Endothelial cell of umbilical vein (primary cell): ENCODE data around the gene PCNX4. TPM values are rescaled to one million over a fixed set of nuclear protein-coding genes. Genes with fewer than 3 reads are reported as not detected.
A peak's percentile ranks its signal among the peaks of the same experiment; 100 is the strongest.

Experiments
- BruUV-seq: library from RNA; stranded (reverse); fragments of 400-500 nt; replicated peaks from 2 replicates; lab custom pipeline; 2021; lab: Mats Ljungman, UMichigan
- CTCF ChIA-PET: fragments of 300-600, 350-600 bp; sonication (Branson Sonifier 250); formaldehyde crosslinking; loops from one replicate; lab custom pipeline; 2021; ENCODE audit warnings: antibody characterized with exemption, inconsistent platforms; lab: Charles Lee
- POLR2A ChIA-PET: fragments of 300-600, 350-600 bp; sonication (Branson Sonifier 250); formaldehyde crosslinking; loops from one replicate; lab custom pipeline; 2021; ENCODE audit warnings: antibody characterized with exemption, inconsistent platforms; lab: Charles Lee
- DNase-seq: peaks from one replicate; pipeline ENCODE4 v3.0.0-alpha.2; 2011; ENCODE audit warnings: low read depth, low spot score
- FAIRE-seq: peaks from 2 replicates; lab custom pipeline; 2011; peaks lifted over from hg19 to GRCh38; lab: Jason Lieb, UNC
- H2AFZ ChIP-seq: 2 replicates; pipeline ENCODE4 v1.6.0; 2012; ENCODE audit warnings: low read depth, low read length, control low read depth, inconsistent platforms
- H3K27ac ChIP-seq: 2 replicates; pipeline ENCODE4 v1.5.1; 2011; ENCODE audit warnings: low read depth, mild to moderate bottlenecking, control low read depth, low read length, moderate library complexity; ENCODE audit not compliant: insufficient read depth
- H3K27me3 ChIP-seq, 2 experiments: 2 replicates each; pipeline versions ENCODE4 v1.6.0 to v1.6.1; 2011; ENCODE audit warnings: low read length in 2 of 2, mixed read lengths in 1 of 2; ENCODE audit not compliant: control insufficient read depth in 2 of 2, insufficient read depth in 2 of 2
- H3K36me3 ChIP-seq, 2 experiments: 2 replicates in 1 of 2; 3 replicates in 1 of 2; pipeline ENCODE4 v1.5.1; 2011; ENCODE audit warnings: low read length in 2 of 2, mild to moderate bottlenecking in 1 of 2, moderate library complexity in 1 of 2; ENCODE audit not compliant: control insufficient read depth in 2 of 2, insufficient read depth in 2 of 2; ENCODE audit errors: extremely low read depth in 1 of 2
- H3K4me1 ChIP-seq: 3 replicates; pipeline ENCODE4 v1.5.1; 2011; ENCODE audit warnings: mild to moderate bottlenecking, low read length; ENCODE audit not compliant: control insufficient read depth, insufficient read depth; ENCODE audit errors: extremely low read depth
- H3K4me2 ChIP-seq: 2 replicates; pipeline ENCODE4 v1.6.1; 2011; ENCODE audit warnings: low read length, control low read depth, mixed read lengths; ENCODE audit not compliant: insufficient read depth
- H3K4me3 ChIP-seq, 3 experiments: fragments of 200-600 bp in 1 of 3; sonication (generic), shearing (Covaris generic) in 1 of 3; replicated peaks in 1 of 3; 2 replicates each; pipeline ENCODE4 v1.5.1; 2011 to 2016; ENCODE audit warnings: control low read depth in 3 of 3, low read length in 3 of 3, mild to moderate bottlenecking in 2 of 3, inconsistent platforms in 1 of 3, low read depth in 1 of 3, moderate library complexity in 1 of 3; ENCODE audit not compliant: insufficient read depth in 1 of 3
- H3K79me2 ChIP-seq: 2 replicates; pipeline ENCODE4 v1.6.0; 2012; ENCODE audit warnings: low read length, inconsistent platforms; ENCODE audit not compliant: control insufficient read depth, insufficient read depth
- H3K9ac ChIP-seq: replicated peaks from 2 replicates; pipeline ENCODE3; 2011; ENCODE audit warnings: low read length, control low read depth; ENCODE audit not compliant: insufficient read depth; ENCODE audit errors: extremely low read depth
- H3K9me1 ChIP-seq: replicated peaks from 3 replicates; pipeline ENCODE4 v1.6.0; 2011; ENCODE audit warnings: mild to moderate bottlenecking, low read length; ENCODE audit not compliant: control insufficient read depth, insufficient read depth; ENCODE audit errors: extremely low read depth
- H3K9me3 ChIP-seq: replicated peaks from 2 replicates; pipeline ENCODE4 v1.5.1; 2012; ENCODE audit warnings: low read length, inconsistent platforms; ENCODE audit not compliant: control insufficient read depth, insufficient read depth
- H4K20me1 ChIP-seq: replicated peaks from 2 replicates; pipeline ENCODE3; 2011; ENCODE audit warnings: mild to moderate bottlenecking, low read length; ENCODE audit not compliant: control insufficient read depth, insufficient read depth; ENCODE audit errors: extremely low read depth
- EZH2 ChIP-seq: IDR thresholded peaks from 2 replicates; pipeline ENCODE4 v1.6.1; 2012; ENCODE audit warnings: borderline replicate concordance, low read depth, mild to moderate bottlenecking, moderate library complexity, low read length, inconsistent platforms; ENCODE audit not compliant: severe bottlenecking
- FOS ChIP-seq: IDR thresholded peaks from 2 replicates; pipeline ENCODE4 v1.6.1; 2011; ENCODE audit warnings: mild to moderate bottlenecking, low read length, moderate library complexity, borderline replicate concordance; ENCODE audit not compliant: insufficient read depth
- GATA2 ChIP-seq: IDR thresholded peaks from 2 replicates; pipeline ENCODE4 v1.7.0; 2011; ENCODE audit warnings: low read depth, mild to moderate bottlenecking, moderate library complexity, mixed read lengths, low read length; ENCODE audit not compliant: insufficient read length, insufficient read depth
- JUN ChIP-seq: IDR thresholded peaks from 2 replicates; pipeline ENCODE4 v1.6.1; 2011; ENCODE audit warnings: borderline replicate concordance, low read depth; ENCODE audit not compliant: insufficient read length, insufficient read depth
- MYC ChIP-seq: IDR thresholded peaks from one replicate; pipeline ENCODE4 v1.6.1; 2011; ENCODE audit warnings: mild to moderate bottlenecking, low read depth, low read length
- POLR2A ChIP-seq: IDR thresholded peaks from 2 replicates; pipeline ENCODE4 v1.6.1; 2012; ENCODE audit warnings: low read depth, mild to moderate bottlenecking, control low read depth, low read length
- POLR2AphosphoS5 ChIP-seq: IDR thresholded peaks from 2 replicates; pipeline ENCODE4 v1.6.1; 2012; ENCODE audit warnings: low read depth, mild to moderate bottlenecking, control low read depth, low read length, moderate library complexity; ENCODE audit not compliant: insufficient read depth
- dilution Hi-C: fragments of 300-500 bp; cut with MboI; formaldehyde crosslinking; loops from one replicate; pipeline ENCODE4 v1.15.0; 2019; ENCODE audit warnings: low sequenced_read_pairs; ENCODE audit not compliant: extremely low pct_ligation_motif_present
- intact Hi-C: fragments of 100-400 bp; cut with micrococcal nuclease; formaldehyde crosslinking; loops from one replicate; pipeline ENCODE4 v1.10.0; 2022
- polyA plus RNA-seq, 4 experiments: library from polyadenylated mRNA; depleted of rRNA in 3 of 4; stranded (reverse) in 3 of 4; unstranded in 1 of 4; fragments of >200 nt; gene quantifications; 2 replicates each; pipeline versions ENCODE4 v1.2.1 to v1.2.3, GENCODE V29; 2011 to 2012; ENCODE audit warnings: missing spikeins in 1 of 4
- total RNA-seq: library from RNA; stranded (reverse); gene quantifications from 2 replicates; pipeline ENCODE4 v1.2.3, GENCODE V29; 2021
- TF ChIP-seq, protein P1 (sequence below): IDR thresholded peaks from 2 replicates; pipeline ENCODE4 v1.6.1; 2011; ENCODE audit not compliant: insufficient read depth, insufficient read length
- TF ChIP-seq, protein P2 (sequence below), 2 donors: IDR thresholded peaks; 1 replicate in 1 of 2; 2 replicates in 1 of 2; pipeline ENCODE4 v1.5.1; 2011; ENCODE audit warnings: low read length in 2 of 2, mild to moderate bottlenecking in 2 of 2, moderate library complexity in 2 of 2, control low read depth in 1 of 2, inconsistent platforms in 1 of 2, low read depth in 1 of 2; ENCODE audit not compliant: insufficient read depth in 1 of 2; ENCODE audit errors: extremely low read depth in 1 of 2

PCNX4 gene
- total and polyA plus RNA-seq, 2 donors (not counting 3 experiments of a cell fraction or from before 2014, with no cell fraction given): 35.5 to 51.6 TPM

DNA sequence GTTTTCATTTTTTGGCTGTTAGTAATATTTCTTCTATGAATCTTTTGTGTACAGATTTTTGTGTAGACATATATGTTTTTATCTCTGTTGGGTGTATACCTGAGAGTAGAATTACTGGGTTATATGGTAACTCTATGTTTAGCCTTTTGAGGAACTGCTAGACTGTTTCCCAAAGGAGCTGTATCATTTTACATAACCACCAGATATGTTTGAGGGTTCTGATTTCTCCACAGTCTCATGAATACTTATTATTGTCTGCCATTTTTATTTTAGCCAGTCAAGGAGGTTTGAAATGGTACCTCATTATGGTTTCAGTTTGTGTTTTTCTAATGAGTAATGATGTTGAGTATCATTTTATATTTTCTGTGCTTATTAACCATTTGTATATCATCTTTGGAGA, 1.9 kb downstream of the PCNX4 start:
- peak overlapping the region; percentile 97 for H3K4me2 ChIP-seq
- no peak overlapping the region for H2AFZ ChIP-seq
- no peaks in the 10 kb centered on the region for H3K9me3 ChIP-seq
- H3K4me3 ChIP-seq: peak overlapping the region; percentile 39 to 86 (median 86)
- BruUV-seq: no TSS peak
- H3K79me2 ChIP-seq: peaks cover 62% of the 10 kb centered on the region
- H3K36me3 ChIP-seq: peaks cover 0 to 5% of the 10 kb centered on the region in 2 experiments
- intact Hi-C loops (loop anchor here (5.0 kb wide), 3 partner anchors 59 to 611 kb away; partner anchors contain the start of genes JKAMP and L3HYPDH), dilution Hi-C loops (no loop called here)
- no peaks in the 10 kb centered on the region for H3K27me3 ChIP-seq
- TF ChIP-seq FOS (no peak), POLR2A (no peak), JUN (no peak)
- H3K9me1 ChIP-seq: no peaks in the 10 kb centered on the region
- DNase-seq (no peak), FAIRE-seq (peak; percentile 12)
- H4K20me1 ChIP-seq: no peaks in the 10 kb centered on the region
- peak overlapping the region; percentile 93 for H3K27ac ChIP-seq
- CTCF ChIA-PET: interaction anchor here (1.5 to 2.1 kb wide), 2 partner anchors 7 to 72 kb away, joined by 5 to 8 read pairs; partner anchors contain the start of gene DHRS7
- peaks cover 25% of the 10 kb centered on the region for H3K4me1 ChIP-seq
- H3K9ac ChIP-seq: peak overlapping the region; percentile 98
- POLR2A ChIA-PET: no interaction called here

DNA sequence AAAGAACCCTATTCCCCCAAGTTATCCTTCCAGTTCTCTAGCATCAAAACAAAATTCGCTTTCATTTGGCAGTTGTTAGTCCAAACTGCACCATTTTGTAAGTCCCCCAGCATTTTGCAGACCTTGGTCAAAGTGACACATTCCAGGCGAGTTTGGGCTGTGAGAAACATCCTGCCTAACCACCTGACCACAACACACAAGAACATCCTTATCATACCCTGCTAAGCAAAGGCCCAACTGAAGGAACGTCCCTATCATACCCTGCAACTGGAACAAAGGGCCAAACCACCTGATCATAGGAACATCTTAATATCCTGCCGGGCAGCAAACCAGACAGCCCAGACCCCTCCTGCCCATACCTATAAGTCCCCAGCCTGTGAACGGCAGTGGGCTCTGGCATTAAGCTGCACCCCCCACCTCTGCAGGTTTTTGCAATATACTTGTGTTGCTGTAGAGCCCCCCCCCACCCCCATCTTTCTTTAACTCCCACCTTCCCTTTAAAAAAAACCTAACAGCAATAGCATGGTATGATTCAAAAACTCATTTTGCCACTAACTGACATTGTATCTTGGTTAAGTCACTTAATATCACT, 2.7 kb downstream of the PCNX4 start:
- ChIA-PET CTCF (no interaction called here), POLR2A (no interaction called here)
- H3K4me2 ChIP-seq: peak overlapping the region; percentile 97
- peak; percentile 16 for DNase-seq
- peak overlapping the region; percentile 93 for H3K27ac ChIP-seq
- peaks cover 25% of the 10 kb centered on the region for H3K4me1 ChIP-seq
- intact Hi-C loops (loop anchor here (5.0 kb wide), 3 partner anchors 58 to 612 kb away; partner anchors contain the start of genes JKAMP and L3HYPDH), dilution Hi-C loops (no loop called here)
- BruUV-seq: no TSS peak
- no peaks in the 10 kb centered on the region for H3K9me1 ChIP-seq
- H4K20me1 ChIP-seq: peaks cover 1% of the 10 kb centered on the region
- H3K27me3 ChIP-seq: no peaks in the 10 kb centered on the region
- H3K36me3 ChIP-seq: peaks cover 0 to 5% of the 10 kb centered on the region in 2 experiments
- TF ChIP-seq FOS (no peak), POLR2AphosphoS5 (no peak), MYC (no peak), POLR2A (no peak), EZH2 (no peak), JUN (no peak), GATA2 (no peak)
- TF ChIP-seq, protein P1, sequence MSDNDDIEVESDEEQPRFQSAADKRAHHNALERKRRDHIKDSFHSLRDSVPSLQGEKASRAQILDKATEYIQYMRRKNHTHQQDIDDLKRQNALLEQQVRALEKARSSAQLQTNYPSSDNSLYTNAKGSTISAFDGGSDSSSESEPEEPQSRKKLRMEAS: no peak
- TF ChIP-seq, protein P2, sequence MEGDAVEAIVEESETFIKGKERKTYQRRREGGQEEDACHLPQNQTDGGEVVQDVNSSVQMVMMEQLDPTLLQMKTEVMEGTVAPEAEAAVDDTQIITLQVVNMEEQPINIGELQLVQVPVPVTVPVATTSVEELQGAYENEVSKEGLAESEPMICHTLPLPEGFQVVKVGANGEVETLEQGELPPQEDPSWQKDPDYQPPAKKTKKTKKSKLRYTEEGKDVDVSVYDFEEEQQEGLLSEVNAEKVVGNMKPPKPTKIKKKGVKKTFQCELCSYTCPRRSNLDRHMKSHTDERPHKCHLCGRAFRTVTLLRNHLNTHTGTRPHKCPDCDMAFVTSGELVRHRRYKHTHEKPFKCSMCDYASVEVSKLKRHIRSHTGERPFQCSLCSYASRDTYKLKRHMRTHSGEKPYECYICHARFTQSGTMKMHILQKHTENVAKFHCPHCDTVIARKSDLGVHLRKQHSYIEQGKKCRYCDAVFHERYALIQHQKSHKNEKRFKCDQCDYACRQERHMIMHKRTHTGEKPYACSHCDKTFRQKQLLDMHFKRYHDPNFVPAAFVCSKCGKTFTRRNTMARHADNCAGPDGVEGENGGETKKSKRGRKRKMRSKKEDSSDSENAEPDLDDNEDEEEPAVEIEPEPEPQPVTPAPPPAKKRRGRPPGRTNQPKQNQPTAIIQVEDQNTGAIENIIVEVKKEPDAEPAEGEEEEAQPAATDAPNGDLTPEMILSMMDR (IDR thresholded peaks at IDR 0.05; ENCODE audit: extremely low read depth in 1 of 2, insufficient read depth in 1 of 2, low read depth in 1 of 2, low read length in 2 of 2): no peak
- H3K79me2 ChIP-seq: peaks cover 69% of the 10 kb centered on the region
- peak overlapping the region in 1 of 3 experiments; percentile 86 for H3K4me3 ChIP-seq
- H3K9me3 ChIP-seq: no peaks in the 10 kb centered on the region
- peak; percentile 33 for FAIRE-seq
- no peak overlapping the region for H2AFZ ChIP-seq
- no peak overlapping the region for H3K9ac ChIP-seq
